HAP-1 (cell line): ENCODE data around the gene AGAP1.

Experiments used
- DNase-seq, 2 experiments: peaks; one replicate each; pipeline ENCODE4 v3.0.0-alpha.2; 2016 to 2020; ENCODE audit warnings: low spot score in 2 of 2
- H3K27me3 ChIP-seq: fragments of 250-450 bp; sonication (Bioruptor Pico); 2 replicates; pipeline ENCODE4 v1.5.1; 2020; ENCODE audit warnings: low read depth, mild to moderate bottlenecking, moderate library complexity
- H3K36me3 ChIP-seq: fragments of 250-450 bp; sonication (Bioruptor Pico); replicated peaks from 2 replicates; pipeline ENCODE4 v1.5.1; 2020; ENCODE audit warnings: mild to moderate bottlenecking
- H3K4me1 ChIP-seq: fragments of 250-450 bp; sonication (Bioruptor Pico); 2 replicates; pipeline ENCODE4 v1.5.1; 2020; ENCODE audit warnings: mild to moderate bottlenecking
- H3K4me3 ChIP-seq: fragments of 250-450 bp; sonication (Bioruptor Pico); 2 replicates; pipeline ENCODE4 v1.5.1; 2020; ENCODE audit warnings: mild to moderate bottlenecking, moderate library complexity
- H3K9me3 ChIP-seq: fragments of 250-450 bp; sonication (Bioruptor Pico); 2 replicates; pipeline ENCODE4 v1.5.1; 2020; ENCODE audit warnings: mild to moderate bottlenecking, moderate library complexity
- in situ Hi-C: fragments of 300-500 bp; cut with MboI; formaldehyde crosslinking; loops from 3 replicates; pipeline ENCODE4 v1.14.3; 2020; ENCODE audit warnings: low sequenced_read_pairs, inconsistent platforms, mixed read lengths

AGAP1 gene

GRCh38 chr2:235677276-235677788 lies 183.5 kb downstream of the AGAP1 start:
- in situ Hi-C loops, result no loop called here
- Histone ChIP-seq H3K36me3 (no peaks in the 10 kb centered on the region), H3K4me3 (no peak overlapping the region), H3K4me1 (0 out of 2 replicates have a peak, but pooled peaks cover 2% of the 10 kb centered on the region), H3K27me3 (no peaks in the 10 kb centered on the region), H3K9me3 (no peaks in the 10 kb centered on the region)
- DNase-seq, result no peak

GRCh38 chr2:235677937-235678336 lies 184.1 kb downstream of the AGAP1 start:
- no peaks in the 10 kb centered on the region for H3K27me3 ChIP-seq
- no peaks in the 10 kb centered on the region for H3K9me3 ChIP-seq
- H3K36me3 ChIP-seq, result no peaks in the 10 kb centered on the region
- H3K4me3 ChIP-seq, result no peak overlapping the region
- 0 out of 2 replicates have a peak, but pooled peaks cover 2% of the 10 kb centered on the region for H3K4me1 ChIP-seq
- in situ Hi-C loops, result no loop called here
- no peak for DNase-seq

GRCh38 chr2:235678712-235679111 lies 184.9 kb downstream of the AGAP1 start:
- no peaks in the 10 kb centered on the region for H3K9me3 ChIP-seq
- 0 out of 2 replicates have a peak, but pooled peaks cover 2% of the 10 kb centered on the region for H3K4me1 ChIP-seq
- no peak for DNase-seq
- no peaks in the 10 kb centered on the region for H3K36me3 ChIP-seq
- in situ Hi-C loops, result no loop called here
- no peak overlapping the region for H3K4me3 ChIP-seq
- no peaks in the 10 kb centered on the region for H3K27me3 ChIP-seq

GRCh38 chr2:235679471-235679870 lies 185.6 kb downstream of the AGAP1 start:
- H3K27me3 ChIP-seq, result no peaks in the 10 kb centered on the region
- in situ Hi-C loops, result no loop called here
- no peak overlapping the region for H3K4me3 ChIP-seq

GRCh38 chr2:235685024-235685721 lies 191.3 kb downstream of the AGAP1 start:
- H3K4me1 ChIP-seq, result no peaks in the 10 kb centered on the region
- no peak for DNase-seq
- in situ Hi-C loops, result no loop called here
- H3K36me3 ChIP-seq, result no peaks in the 10 kb centered on the region
- H3K9me3 ChIP-seq, result no peaks in the 10 kb centered on the region
- H3K27me3 ChIP-seq, result no peaks in the 10 kb centered on the region
- H3K4me3 ChIP-seq, result no peak overlapping the region

More at GRCh38 chr2:235679471-235679870, 185.6 kb downstream of the AGAP1 start:
- no peaks in the 10 kb centered on the region for H3K36me3 ChIP-seq
- no peaks in the 10 kb centered on the region for H3K9me3 ChIP-seq
- H3K4me1 ChIP-seq, result 0 out of 2 replicates have a peak, but pooled peaks cover 2% of the 10 kb centered on the region
- no peak for DNase-seq

- no peaks in the 10 kb centered on the region for H3K4me1 ChIP-seq
- H3K9me3 ChIP-seq, result no peaks in the 10 kb centered on the region
- no peak for DNase-seq
- H3K27me3 ChIP-seq, result no peaks in the 10 kb centered on the region
- in situ Hi-C loops, result no loop called here
- no peak overlapping the region for H3K4me3 ChIP-seq
- no peaks in the 10 kb centered on the region for H3K36me3 ChIP-seq
Observed at GRCh38 chr2:235688511-235689426, 194.9 kb downstream of the AGAP1 start.

GRCh38 chr2:235689427-235689853 lies 195.6 kb downstream of the AGAP1 start:
- in situ Hi-C loops, result no loop called here
- Histone ChIP-seq H3K4me3 (no peak overlapping the region), H3K27me3 (no peaks in the 10 kb centered on the region), H3K36me3 (no peaks in the 10 kb centered on the region), H3K4me1 (no peaks in the 10 kb centered on the region), H3K9me3 (no peaks in the 10 kb centered on the region)
- DNase-seq, result no peak

GRCh38 chr2:235690082-235690808 lies 196.4 kb downstream of the AGAP1 start:
- Histone ChIP-seq H3K9me3 (no peaks in the 10 kb centered on the region), H3K4me3 (no peak overlapping the region), H3K4me1 (no peaks in the 10 kb centered on the region), H3K27me3 (no peaks in the 10 kb centered on the region), H3K36me3 (no peaks in the 10 kb centered on the region)
- in situ Hi-C loops, result no loop called here
- DNase-seq, result no peak

- H3K4me3 ChIP-seq, result no peak overlapping the region
- no peaks in the 10 kb centered on the region for H3K36me3 ChIP-seq
- H3K27me3 ChIP-seq, result no peaks in the 10 kb centered on the region
- in situ Hi-C loops, result no loop called here
- no peak for DNase-seq
- H3K9me3 ChIP-seq, result no peaks in the 10 kb centered on the region
- no peaks in the 10 kb centered on the region for H3K4me1 ChIP-seq
Observed at GRCh38 chr2:235690809-235691450, 197.1 kb downstream of the AGAP1 start.

GRCh38 chr2:235692076-235692475 lies 198.2 kb downstream of the AGAP1 start:
- in situ Hi-C loops, result no loop called here
- H3K27me3 ChIP-seq, result no peaks in the 10 kb centered on the region
- no peak for DNase-seq
- no peak overlapping the region for H3K4me3 ChIP-seq
- H3K36me3 ChIP-seq, result no peaks in the 10 kb centered on the region
- H3K4me1 ChIP-seq, result no peaks in the 10 kb centered on the region
- no peaks in the 10 kb centered on the region for H3K9me3 ChIP-seq

GRCh38 chr2:235692671-235693171 lies 198.9 kb downstream of the AGAP1 start:
- Histone ChIP-seq H3K4me1 (no peaks in the 10 kb centered on the region), H3K36me3 (no peaks in the 10 kb centered on the region), H3K27me3 (no peaks in the 10 kb centered on the region), H3K4me3 (no peak overlapping the region), H3K9me3 (no peaks in the 10 kb centered on the region)
- in situ Hi-C loops, result no loop called here
- DNase-seq, result no peak

GRCh38 chr2:235693279-235693678 lies 199.4 kb downstream of the AGAP1 start:
- no peaks in the 10 kb centered on the region for H3K27me3 ChIP-seq
- H3K9me3 ChIP-seq, result no peaks in the 10 kb centered on the region
- no peak for DNase-seq
- H3K36me3 ChIP-seq, result no peaks in the 10 kb centered on the region
- H3K4me3 ChIP-seq, result no peak overlapping the region
- in situ Hi-C loops, result no loop called here
- no peaks in the 10 kb centered on the region for H3K4me1 ChIP-seq
